ENCODE results near the gene SH3GL3.

The SH3GL3 gene

DNA sequence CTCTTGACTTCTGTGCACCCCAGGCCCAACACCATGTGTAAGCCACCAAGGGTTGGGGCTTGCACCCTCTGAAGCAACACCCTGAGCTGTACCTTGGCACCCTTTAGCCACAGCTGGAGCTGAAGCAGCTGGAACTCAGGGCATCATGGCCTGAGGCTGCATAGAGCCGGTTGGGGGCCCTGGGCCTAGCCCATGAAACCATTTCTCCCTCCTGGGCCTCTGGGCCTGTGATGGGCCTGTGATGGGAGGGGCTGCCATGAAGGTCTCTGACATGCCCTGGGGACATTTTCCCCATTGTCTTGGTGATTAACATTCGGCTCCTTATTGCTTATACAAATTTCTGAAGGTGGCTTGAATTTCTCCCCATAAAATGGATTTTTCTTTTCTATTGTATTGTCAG is 184.4 kb downstream of the SH3GL3 start:
- DNase-seq = no peak

DNA sequence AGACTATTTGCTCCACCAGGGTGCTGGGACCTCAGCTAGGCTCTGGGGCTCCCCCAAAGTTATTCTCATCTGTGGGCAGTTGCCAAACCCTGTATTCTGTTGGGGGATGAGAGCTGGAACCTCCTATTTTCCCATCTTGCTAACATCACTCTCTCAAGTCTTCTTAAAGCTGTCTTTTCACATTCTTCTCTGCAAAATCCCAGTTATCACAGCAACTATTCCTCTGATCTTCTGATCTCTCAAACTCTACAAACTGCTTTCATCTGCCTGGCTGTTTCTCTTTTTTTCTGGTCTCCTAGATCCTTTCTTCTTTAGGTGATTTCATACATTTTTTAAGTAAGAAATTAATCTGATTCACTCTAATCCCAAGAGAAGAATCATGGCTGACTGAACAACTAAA is 196.1 kb downstream of the SH3GL3 start:
- DNase-seq = no peak

GRCh38 chr15:83644439-83644838 is 197.3 kb downstream of the SH3GL3 start:
- no peak for DNase-seq

GRCh38 chr15:83650831-83651230 is 203.7 kb downstream of the SH3GL3 start:
- no peak for DNase-seq

DNA sequence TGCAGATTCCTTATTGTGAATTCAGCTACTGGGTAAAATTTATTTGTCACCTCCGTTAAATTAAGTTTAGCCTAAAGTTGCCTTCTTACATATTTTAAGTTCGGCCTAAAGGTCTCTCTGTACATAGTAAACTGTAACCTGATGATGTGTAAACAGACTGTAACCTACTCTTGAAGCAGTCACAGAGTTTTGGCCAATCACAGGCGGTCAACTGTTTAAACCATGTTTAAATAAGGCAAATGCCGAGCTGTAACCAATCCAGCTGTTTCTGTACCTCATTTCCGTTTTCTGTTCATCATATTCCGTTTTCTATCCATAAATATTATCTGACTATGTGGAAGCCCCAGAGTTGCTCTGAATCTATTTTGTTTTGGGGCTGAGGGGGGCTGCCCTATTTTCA is 204.4 kb downstream of the SH3GL3 start:
- DNase-seq = no peak

GRCh38 chr15:83652626-83653204 is 205.6 kb downstream of the SH3GL3 start:
- no peak for DNase-seq

DNA sequence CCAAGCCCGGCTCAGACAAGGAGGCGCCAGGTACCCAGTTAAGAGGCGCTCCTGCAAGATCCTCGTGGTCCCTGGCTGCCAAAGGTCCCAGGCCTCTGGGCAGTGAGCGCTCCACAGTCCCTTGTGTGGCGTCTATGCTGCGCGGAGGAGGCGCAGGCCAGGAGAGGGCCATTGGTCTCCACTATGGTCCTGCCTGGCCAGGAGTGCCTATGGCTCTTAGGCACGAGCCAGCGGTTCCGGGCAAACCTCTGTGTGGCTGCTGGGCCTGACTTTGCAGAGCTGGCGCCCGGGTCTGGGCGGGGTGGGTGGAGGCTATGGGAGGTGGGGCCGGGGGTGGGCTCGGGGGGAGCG is 206.1 kb downstream of the SH3GL3 start:
- no peak for DNase-seq

GRCh38 chr15:83653639-83654378 is 206.7 kb downstream of the SH3GL3 start, which contains the start of gene ADAMTSL3:
TSS of gene ADAMTSL3 (plus strand) at chr15:83654123. CDS start at chr15:83655762, 1,639 bp downstream.
- DNase-seq = no peak

GRCh38 chr15:83654379-83655236 is 207.5 kb downstream of the SH3GL3 start:
- DNase-seq = no peak

DNA sequence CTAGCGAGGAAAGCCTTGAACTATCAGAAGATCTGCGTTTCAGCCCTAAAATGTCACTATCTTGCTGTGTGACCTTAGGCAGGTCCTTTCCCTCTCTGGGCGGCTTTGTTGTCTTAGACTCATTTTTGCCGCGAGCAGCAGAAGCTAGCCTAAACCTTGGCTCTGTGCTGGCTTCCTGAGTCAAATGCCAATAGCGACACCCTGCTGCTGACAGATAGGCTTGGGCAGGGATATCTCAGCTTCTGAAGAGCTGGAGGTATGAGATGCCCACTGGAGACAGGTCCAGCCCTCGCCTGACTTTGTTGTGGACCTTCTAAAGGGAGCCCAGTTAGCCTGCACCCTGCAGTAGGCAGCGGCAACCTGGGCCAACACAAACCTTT is 208.1 kb downstream of the SH3GL3 start:
- no peak for DNase-seq

DNA sequence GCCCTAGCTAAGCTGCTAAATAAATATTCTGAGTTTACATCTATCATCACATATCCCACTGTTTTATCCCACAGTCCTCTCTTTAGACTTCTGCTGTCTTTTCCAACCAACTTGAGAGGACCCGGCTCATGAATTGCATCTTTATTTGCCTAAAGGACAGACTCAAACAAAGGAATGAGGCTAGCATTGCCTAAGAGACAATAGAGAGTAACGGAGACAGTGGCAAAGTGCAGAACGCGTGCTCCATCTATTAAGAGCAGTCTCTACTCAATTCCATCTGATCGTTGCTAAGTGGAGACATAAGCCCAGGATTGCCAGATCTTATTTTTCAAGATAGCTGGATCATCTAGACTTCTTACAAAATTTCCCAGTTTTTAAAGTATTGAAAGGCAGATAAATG is 209.1 kb downstream of the SH3GL3 start:
- no peak for DNase-seq

GRCh38 chr15:83656943-83657528 is 209.9 kb downstream of the SH3GL3 start:
- DNase-seq = no peak

GRCh38 chr15:83657549-83657948 is 210.4 kb downstream of the SH3GL3 start:
- no peak for DNase-seq

DNA sequence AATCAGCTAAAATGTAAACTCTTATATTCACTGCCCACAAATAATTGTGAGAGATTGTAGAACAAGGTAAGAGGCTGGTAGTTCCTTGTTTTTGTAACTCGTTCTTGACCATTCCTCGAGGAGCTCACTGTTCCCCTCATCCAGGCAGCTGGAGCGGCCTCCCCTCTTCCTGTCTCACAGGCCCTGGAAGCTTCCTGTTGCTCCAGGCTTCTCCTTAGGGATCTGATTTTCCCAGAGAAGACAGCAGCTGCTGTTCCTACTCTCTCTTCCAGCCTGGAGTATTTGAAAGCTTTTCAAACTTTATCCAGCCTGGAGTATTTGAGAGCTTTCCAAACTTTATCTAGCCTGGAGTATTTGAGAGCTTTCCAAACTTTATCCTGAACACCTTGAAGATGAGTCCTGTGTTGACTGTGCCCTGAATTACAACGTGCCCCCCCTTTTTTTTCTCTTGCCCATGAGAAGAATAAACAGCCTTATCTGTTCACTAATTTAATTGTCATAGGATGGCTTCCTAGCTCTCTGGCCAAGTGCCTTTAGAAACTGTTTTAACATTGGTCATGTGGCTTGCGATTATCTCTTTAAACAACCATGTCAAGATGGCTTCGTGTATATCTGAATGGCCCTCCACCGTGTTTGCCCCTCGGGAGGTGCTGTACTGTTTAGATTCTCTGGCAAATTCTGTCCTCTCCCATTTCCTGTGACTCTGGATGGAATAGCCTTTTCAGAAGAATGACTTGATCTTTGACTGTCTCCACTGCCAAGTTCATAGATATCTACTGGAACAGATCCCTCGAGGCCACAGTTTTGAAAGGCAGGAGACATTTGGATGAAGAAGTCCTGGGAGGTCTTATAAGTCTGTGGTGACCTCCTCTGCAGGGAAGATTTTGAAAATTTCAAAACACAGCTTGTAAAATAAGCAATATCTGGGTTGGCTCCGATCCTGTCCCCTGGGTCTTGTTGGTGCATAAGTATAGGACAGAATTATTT is 211.6 kb downstream of the SH3GL3 start:
- DNase-seq = no peak

DNA sequence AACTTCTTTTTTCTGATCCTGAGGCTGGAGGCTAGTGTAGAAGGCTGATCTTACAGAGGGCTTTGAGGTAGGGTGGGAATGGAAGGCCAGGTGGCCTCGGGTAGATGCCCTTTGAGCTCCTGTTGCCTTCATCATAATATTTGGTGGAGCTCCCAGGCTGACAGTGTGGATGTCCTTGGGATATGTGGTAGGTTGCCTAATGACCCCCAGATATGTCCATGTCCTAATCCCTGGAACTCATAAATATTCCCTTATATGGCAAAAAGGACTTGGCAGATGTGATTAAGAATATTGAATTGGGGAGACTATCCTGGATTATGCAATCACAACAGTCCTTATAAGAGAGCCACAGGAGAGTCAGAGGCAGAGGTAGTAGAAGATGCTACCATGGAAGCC is 212.3 kb downstream of the SH3GL3 start:
- DNase-seq = no peak

DNA sequence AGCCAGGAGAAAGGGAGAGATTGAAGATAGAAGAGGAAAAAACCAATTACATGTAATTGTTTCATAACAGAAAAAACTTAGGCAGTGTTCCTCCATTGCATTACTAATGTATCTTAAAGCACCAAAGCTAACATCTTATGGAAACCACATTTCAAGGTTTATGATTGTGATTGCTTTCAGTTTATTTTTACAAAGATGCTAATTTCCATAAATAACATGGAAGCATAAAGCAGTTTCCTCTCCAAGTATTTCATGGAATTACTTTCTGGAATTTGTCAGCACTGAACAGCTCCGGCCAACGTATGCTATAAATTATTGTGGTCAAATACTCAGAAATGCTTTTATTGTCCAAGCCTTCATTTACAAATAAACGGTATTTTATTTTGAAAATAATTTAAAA is 218.3 kb downstream of the SH3GL3 start:
- no peak for DNase-seq

Data from NCI-H1694 (cell line).